Measurements from ENCODE around the gene ZNF408. TPM values are rescaled to one million over a fixed set of nuclear protein-coding genes. Genes with fewer than 3 reads are reported as not detected.

ZNF408 gene
- total RNA-seq, 1 experiment from 2014 or later: 14.4 TPM

- ChIA-PET RAD21 (ENCODE audit: low non-redundant PET in 1 of 2, low total read pairs in 2 of 2, uncharacterized antibody in 2 of 2, unreplicated experiment in 2 of 2) (no interaction called here), CTCF (no interaction called here), POLR2A (no interaction called here)
- Histone ChIP-seq H3K79me2 (ENCODE audit: insufficient read depth, low read length) (no peaks in the 10 kb centered on the region), H3K27me3 (ENCODE audit: insufficient read depth, low read length) (no peaks in the 10 kb centered on the region), H3K4me1 (ENCODE audit: control insufficient read depth in 1 of 2, insufficient read depth in 2 of 2, low read length in 2 of 2) (peaks cover 0 to 4% of the 10 kb centered on the region in 2 experiments; a peak in 1 of 4 replicates), H3K9me2 (ENCODE audit: insufficient read depth) (no peaks in the 10 kb centered on the region), H3K27ac (ENCODE audit: low read depth, low read length) (no peak overlapping the region), H3K9me3 (ENCODE audit: control insufficient read depth in 1 of 2, insufficient read depth in 1 of 2, low read depth in 1 of 2, low read length in 2 of 2) (no peaks in the 10 kb centered on the region), H3K4me3 (replicated peaks in 1 of 2; ENCODE audit: low read depth in 1 of 2, low read length in 2 of 2) (no peak overlapping the region), H3K36me3 (ENCODE audit: control insufficient read depth in 1 of 2, insufficient read depth in 2 of 2, low read length in 2 of 2) (peaks cover 6 to 19% of the 10 kb centered on the region in 2 experiments; a peak in 3 of 4 replicates), H2AFZ (ENCODE audit: low read depth, low read length, poor library complexity, severe bottlenecking) (no peak overlapping the region), H4K20me1 (ENCODE audit: insufficient read depth) (no peaks in the 10 kb centered on the region), H3K4me2 (ENCODE audit: low read length) (no peak overlapping the region), H3K9ac (ENCODE audit: low read length) (no peak overlapping the region)
- BruUV-seq (replicated peaks): no TSS peak
- TF ChIP-seq EZH2phosphoT487 (IDR thresholded peaks at IDR 0.05; ENCODE audit: borderline replicate concordance): no peak
- TF ChIP-seq ELF1 (IDR thresholded peaks at IDR 0.05; ENCODE audit: borderline replicate concordance, low read depth): no peak
- TF ChIP-seq ZNF274 (IDR thresholded peaks at IDR 0.05; ENCODE audit: low read depth, low read length): no peak
- TF ChIP-seq RAD21 (IDR thresholded peaks at IDR 0.05; ENCODE audit: low read depth): no peak
- TF ChIP-seq SP1 (IDR thresholded peaks at IDR 0.05; ENCODE audit: low read depth): no peak
- TF ChIP-seq, protein P1, sequence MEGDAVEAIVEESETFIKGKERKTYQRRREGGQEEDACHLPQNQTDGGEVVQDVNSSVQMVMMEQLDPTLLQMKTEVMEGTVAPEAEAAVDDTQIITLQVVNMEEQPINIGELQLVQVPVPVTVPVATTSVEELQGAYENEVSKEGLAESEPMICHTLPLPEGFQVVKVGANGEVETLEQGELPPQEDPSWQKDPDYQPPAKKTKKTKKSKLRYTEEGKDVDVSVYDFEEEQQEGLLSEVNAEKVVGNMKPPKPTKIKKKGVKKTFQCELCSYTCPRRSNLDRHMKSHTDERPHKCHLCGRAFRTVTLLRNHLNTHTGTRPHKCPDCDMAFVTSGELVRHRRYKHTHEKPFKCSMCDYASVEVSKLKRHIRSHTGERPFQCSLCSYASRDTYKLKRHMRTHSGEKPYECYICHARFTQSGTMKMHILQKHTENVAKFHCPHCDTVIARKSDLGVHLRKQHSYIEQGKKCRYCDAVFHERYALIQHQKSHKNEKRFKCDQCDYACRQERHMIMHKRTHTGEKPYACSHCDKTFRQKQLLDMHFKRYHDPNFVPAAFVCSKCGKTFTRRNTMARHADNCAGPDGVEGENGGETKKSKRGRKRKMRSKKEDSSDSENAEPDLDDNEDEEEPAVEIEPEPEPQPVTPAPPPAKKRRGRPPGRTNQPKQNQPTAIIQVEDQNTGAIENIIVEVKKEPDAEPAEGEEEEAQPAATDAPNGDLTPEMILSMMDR (IDR thresholded peaks at IDR 0.05 in 2 of 3, conservative IDR thresholded peaks at IDR 0.05 in 1 of 3; ENCODE audit: borderline replicate concordance in 1 of 3, insufficient read depth in 1 of 3, low read depth in 2 of 3, low read length in 2 of 3): no peak
- intact Hi-C loops (cut with micrococcal nuclease): no loop called here
- DNase-seq (ENCODE audit: low read depth, low spot score) (no peak), ATAC-seq (no peak)
These were observed 26.9 kb upstream of the ZNF408 start for GRCh38 chr11:46673713-46674462.

All from HCT116 (cell line).